Transverse colon (tissue), 4 donors: ENCODE measurements around the gene GLT8D2. TPM values are rescaled to one million over a fixed set of nuclear protein-coding genes. Genes with fewer than 3 reads are reported as not detected.
A peak's percentile ranks its signal among the peaks of the same experiment; 100 is the strongest.

Experiments used
- DNase-seq: peaks from one replicate; pipeline ENCODE4 v3.0.0-alpha.2; 2019
- H3K27ac ChIP-seq, 4 donors: fragments of 200-600 bp; sonication (generic); 2 replicates each; pipeline ENCODE4 v1.5.1; 2016 to 2018; ENCODE audit warnings: inconsistent platforms in 4 of 4
- H3K27me3 ChIP-seq: fragments of 200-600 bp; sonication (generic); 2 replicates; pipeline ENCODE4 v1.5.1; 2017; ENCODE audit warnings: inconsistent platforms
- H3K36me3 ChIP-seq, 4 donors: fragments of 200-600 bp; sonication (generic); 2 replicates each; pipeline ENCODE4 v1.5.1; 2017 to 2019; ENCODE audit warnings: inconsistent platforms in 4 of 4
- H3K4me1 ChIP-seq, 4 donors: fragments of 200-600 bp; sonication (generic); 2 replicates each; pipeline ENCODE4 v1.5.1; 2017 to 2020; ENCODE audit warnings: inconsistent platforms in 4 of 4
- H3K4me3 ChIP-seq, 4 donors: fragments of 200-600 bp; sonication (generic); 1 replicate in 1 of 4; 2 replicates in 3 of 4; pipeline versions ENCODE4 v1.5.1 to v1.6.1; 2017 to 2019; ENCODE audit warnings: inconsistent platforms in 4 of 4
- H3K9me3 ChIP-seq, 2 donors: fragments of 200-600 bp; sonication (generic); 2 replicates each; pipeline ENCODE4 v1.5.1; 2017 to 2019; ENCODE audit warnings: inconsistent platforms in 2 of 2
- EP300 ChIP-seq: sonication (generic); formaldehyde crosslinking; IDR thresholded peaks from one replicate; pipeline ENCODE4 v1.6.1; 2017; ENCODE audit warnings: antibody characterized with exemption, low read depth
- POLR2A ChIP-seq: fragments of 450-650 bp; IDR thresholded peaks from one replicate; pipeline ENCODE4 v1.6.1; 2016; ENCODE audit warnings: antibody characterized with exemption, mild to moderate bottlenecking, moderate library complexity
- POLR2AphosphoS5 ChIP-seq, 3 donors: sonication (generic); formaldehyde crosslinking; IDR thresholded peaks; one replicate each; pipeline ENCODE4 v1.6.1; 2016; ENCODE audit warnings: antibody characterized with exemption in 3 of 3
- WGBS, 2 donors: methylation state at CpG; one replicate each; pipeline ENCODE4 v1.1.5; 2018; ENCODE audit warnings: low coverage in 1 of 2; 5-methylcytosine and 5-hydroxymethylcytosine counted together
- in situ Hi-C, 4 donors: fragments of 200-750 bp; cut with MboI; loops; one replicate each; pipeline versions ENCODE4 v1.15.0 to v1.15.1; 2017; ENCODE audit warnings: low sequenced_read_pairs in 3 of 4, low pct_ligation_motif_present in 1 of 4, low pct_unique_long_range_greater_than_20kb in 1 of 4
- intact Hi-C: fragments of 100-400 bp; cut with DNase I; formaldehyde crosslinking; loops from one replicate; pipeline ENCODE4 v1.15.1; 2023; ENCODE audit warnings: low total_unique reads
- total RNA-seq, 4 donors: library from RNA; depleted of rRNA; stranded (reverse); fragments of >200 nt; gene quantifications; one replicate each; pipeline ENCODE4 v1.1.0, GENCODE V29; 2016
- TF ChIP-seq, protein P1 (sequence below), 5 experiments: fragments of 200-600 bp in 3 of 5; fragments of 450-650 bp in 2 of 5; sonication (generic) in 3 of 5; IDR thresholded peaks; 1 replicate in 2 of 5; 2 replicates in 3 of 5; pipeline ENCODE4 v1.5.1; 2016 to 2017; ENCODE audit warnings: antibody characterized with exemption in 5 of 5, inconsistent platforms in 3 of 5, mild to moderate bottlenecking in 2 of 5, moderate library complexity in 1 of 5

The GLT8D2 gene
- total RNA-seq, 4 donors from 2014 or later, result 1.1 to 21.3 (median 3.8) TPM

DNA sequence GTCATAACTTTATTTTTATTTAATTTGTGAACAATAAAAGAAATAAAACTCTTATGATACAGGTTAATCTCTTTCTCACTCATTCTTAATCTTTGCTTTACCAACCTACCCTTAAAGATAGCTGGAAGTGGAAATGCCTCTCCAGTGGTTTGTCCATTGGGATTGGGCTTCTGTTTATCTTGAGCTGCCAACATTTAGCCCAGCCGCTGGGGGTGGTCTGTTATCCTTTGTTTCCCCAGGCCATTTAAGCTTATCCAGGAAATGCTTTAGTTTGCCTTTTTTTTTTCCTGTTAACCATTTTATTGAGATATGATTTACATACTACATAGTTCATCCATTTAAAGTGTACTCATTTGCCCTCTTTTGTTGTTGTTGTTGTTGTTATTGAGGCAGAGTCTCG, 76.1 kb downstream of the GLT8D2 start:
- DNase-seq, result no peak
- intact Hi-C loops, result no loop called here
- peaks cover 0 to 10% (median 3%) of the 10 kb centered on the region in 4 donors for H3K36me3 ChIP-seq
- peaks cover 0 to 9% (median 7%) of the 10 kb centered on the region in 4 donors for H3K4me1 ChIP-seq
- H3K27me3 ChIP-seq, result no peaks in the 10 kb centered on the region
- H3K9me3 ChIP-seq, result no peaks in the 10 kb centered on the region
- H3K4me3 ChIP-seq, result no peak overlapping the region
- 84 to 86% methylated on average over 2 of the region's 2 CpGs for WGBS, 2 donors
- H3K27ac ChIP-seq, result no peak overlapping the region
- TF ChIP-seq, protein P1, sequence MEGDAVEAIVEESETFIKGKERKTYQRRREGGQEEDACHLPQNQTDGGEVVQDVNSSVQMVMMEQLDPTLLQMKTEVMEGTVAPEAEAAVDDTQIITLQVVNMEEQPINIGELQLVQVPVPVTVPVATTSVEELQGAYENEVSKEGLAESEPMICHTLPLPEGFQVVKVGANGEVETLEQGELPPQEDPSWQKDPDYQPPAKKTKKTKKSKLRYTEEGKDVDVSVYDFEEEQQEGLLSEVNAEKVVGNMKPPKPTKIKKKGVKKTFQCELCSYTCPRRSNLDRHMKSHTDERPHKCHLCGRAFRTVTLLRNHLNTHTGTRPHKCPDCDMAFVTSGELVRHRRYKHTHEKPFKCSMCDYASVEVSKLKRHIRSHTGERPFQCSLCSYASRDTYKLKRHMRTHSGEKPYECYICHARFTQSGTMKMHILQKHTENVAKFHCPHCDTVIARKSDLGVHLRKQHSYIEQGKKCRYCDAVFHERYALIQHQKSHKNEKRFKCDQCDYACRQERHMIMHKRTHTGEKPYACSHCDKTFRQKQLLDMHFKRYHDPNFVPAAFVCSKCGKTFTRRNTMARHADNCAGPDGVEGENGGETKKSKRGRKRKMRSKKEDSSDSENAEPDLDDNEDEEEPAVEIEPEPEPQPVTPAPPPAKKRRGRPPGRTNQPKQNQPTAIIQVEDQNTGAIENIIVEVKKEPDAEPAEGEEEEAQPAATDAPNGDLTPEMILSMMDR (IDR thresholded peaks at IDR 0.05), result no peak
- TF ChIP-seq POLR2AphosphoS5 (IDR thresholded peaks at IDR 0.05), result no peak
- TF ChIP-seq EP300, result no peak
- TF ChIP-seq POLR2A, result no peak
- in situ Hi-C loops, result loop anchor here in 2 of 4 donors (25.0 kb wide), 2 partner anchors 313 to 1138 kb away; partner anchors contain the start of gene WASHC4 (in 1 of the 2)

DNA sequence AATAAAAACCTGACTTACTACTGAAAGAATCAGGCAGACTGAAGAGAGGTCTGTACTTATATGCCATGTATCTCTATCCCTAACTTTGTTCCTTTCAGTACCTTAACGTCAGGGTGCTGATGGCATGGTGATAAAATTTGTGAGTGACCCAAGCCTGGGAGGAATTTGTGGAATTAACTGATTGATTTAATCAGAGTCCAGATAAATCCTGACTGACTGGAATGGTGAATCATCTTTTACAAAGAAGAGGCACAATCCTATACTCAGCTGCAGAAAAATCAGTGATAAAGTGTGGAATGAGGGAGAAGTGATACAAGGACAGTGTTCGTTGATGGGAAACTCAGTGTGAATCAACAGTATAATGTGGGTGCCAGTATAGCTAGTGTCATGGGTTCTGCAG, 80.6 kb downstream of the GLT8D2 start:
- no peak for DNase-seq
- Histone ChIP-seq H3K36me3 (no peaks in the 10 kb centered on the region), H3K27me3 (no peaks in the 10 kb centered on the region), H3K4me3 (no peak overlapping the region), H3K4me1 (peaks cover 17 to 42% (median 18%) of the 10 kb centered on the region in 4 donors), H3K9me3 (no peaks in the 10 kb centered on the region), H3K27ac (no peak overlapping the region)
- TF ChIP-seq POLR2AphosphoS5 (IDR thresholded peaks at IDR 0.05), result no peak
- no peak for TF ChIP-seq POLR2A
- TF ChIP-seq EP300, result no peak
- TF ChIP-seq, protein P1 (IDR thresholded peaks at IDR 0.05), result no peak
- in situ Hi-C loops (loop anchor here in 2 of 4 donors (25.0 kb wide), 2 partner anchors 318 to 1143 kb away; partner anchors contain the start of gene WASHC4 (in 1 of the 2)), intact Hi-C loops (loop anchor here (10.0 kb wide), 1 partner anchor 135 kb away; no protein-coding TSS in a partner anchor)
- WGBS, 2 donors, result 60 to 86% methylated on average over 1 to 2 of the region's 2 CpGs

DNA sequence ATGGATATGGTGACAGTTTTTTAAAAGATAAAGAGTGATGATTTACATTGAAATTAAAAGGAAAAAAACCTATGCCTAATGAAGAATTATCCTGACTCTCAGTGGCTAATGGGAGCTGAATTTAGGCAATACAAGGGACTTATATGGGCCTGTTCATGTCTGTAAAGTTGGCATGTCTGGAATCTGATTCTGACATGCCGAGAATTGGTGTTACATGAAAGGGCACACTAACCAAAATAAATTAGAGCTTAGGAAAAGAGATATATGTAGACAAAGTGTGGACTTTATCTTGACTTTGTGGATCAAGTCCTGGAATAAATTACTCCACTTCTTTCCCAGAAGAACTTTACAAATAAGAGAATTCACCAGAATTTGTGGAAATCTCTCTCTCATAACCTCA, 83.3 kb downstream of the GLT8D2 start:
- Histone ChIP-seq H3K27me3 (no peaks in the 10 kb centered on the region), H3K4me3 (peak overlapping the region; percentile 68 to 94 (median 81)), H3K36me3 (no peaks in the 10 kb centered on the region), H3K4me1 (peaks cover 20 to 50% (median 21%) of the 10 kb centered on the region in 4 donors), H3K9me3 (no peaks in the 10 kb centered on the region), H3K27ac (peak overlapping the region; percentile 95 to 99 (median 98))
- in situ Hi-C loops, result loop anchor here in 2 of 4 donors (25.0 kb wide), 2 partner anchors 321 to 1146 kb away; partner anchors contain the start of gene WASHC4 (in 1 of the 2)
- intact Hi-C loops, result loop anchor here (10.0 kb wide), 1 partner anchor 138 kb away; no protein-coding TSS in a partner anchor
- TF ChIP-seq EP300 (no peak), POLR2A (no peak), POLR2AphosphoS5 (IDR thresholded peaks at IDR 0.05) (no peak)
- TF ChIP-seq, protein P1 (IDR thresholded peaks at IDR 0.05), result no peak
- no peak for DNase-seq
- WGBS, 2 donors, result 4 to 11% methylated on average over 1 of the region's 1 CpG

DNA sequence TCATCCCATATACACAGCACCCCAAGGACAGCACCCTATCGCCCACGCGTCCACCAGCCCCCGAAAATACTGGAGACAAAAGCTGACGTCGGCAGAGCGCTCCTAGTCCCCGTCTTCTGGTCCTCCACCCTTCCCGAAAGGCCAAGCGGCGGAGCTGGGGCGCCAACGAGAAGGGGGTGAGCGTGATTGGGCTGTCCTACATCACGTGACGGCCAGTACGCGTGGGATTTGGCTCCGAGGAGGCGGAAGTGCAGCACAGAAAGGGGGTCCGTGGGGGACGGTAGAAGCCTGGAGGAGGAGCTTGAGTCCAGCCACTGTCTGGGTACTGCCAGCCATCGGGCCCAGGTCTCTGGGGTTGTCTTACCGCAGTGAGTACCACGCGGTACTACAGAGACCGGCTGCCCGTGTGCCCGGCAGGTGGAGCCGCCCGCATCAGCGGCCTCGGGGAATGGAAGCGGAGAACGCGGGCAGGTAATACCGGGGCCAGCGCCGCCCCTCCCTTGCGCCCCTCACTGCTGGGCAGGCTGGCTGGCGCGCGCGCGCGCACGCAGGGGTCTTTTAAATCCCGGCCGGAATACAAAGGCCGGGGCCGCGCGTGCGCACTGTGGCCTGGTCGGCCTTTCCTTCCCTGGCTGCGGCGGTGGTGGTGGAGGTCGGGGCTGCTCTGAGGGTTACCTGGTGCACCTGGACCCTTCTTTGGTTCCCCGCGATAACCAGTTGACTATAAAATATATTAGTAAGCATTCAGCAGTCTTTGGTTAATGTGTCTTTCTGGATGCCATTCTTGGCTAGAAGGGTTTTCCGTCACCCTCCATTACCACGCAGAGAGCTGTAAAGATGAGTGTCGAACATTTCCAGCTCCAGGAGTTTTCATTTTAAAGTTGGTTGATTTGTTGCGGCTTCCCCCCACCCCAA, 84.1 kb downstream of the GLT8D2 start, which contains the start of gene TDG:
TSS of gene TDG (plus strand) at position 283 of the 915 bp plus-strand sequence. CDS start at position 449, 166 bp downstream.
- intact Hi-C loops, result loop anchor here (10.0 kb wide), 1 partner anchor 139 kb away; no protein-coding TSS in a partner anchor
- TF ChIP-seq, protein P1 (IDR thresholded peaks at IDR 0.05), result peak in 4 of 5 experiments; percentile 11 to 38 (median 22)
- TF ChIP-seq POLR2A (peak; percentile 92), EP300 (no peak), POLR2AphosphoS5 (IDR thresholded peaks at IDR 0.05) (peak; percentile 94 to 95 (median 95))
- Histone ChIP-seq H3K4me3 (peak within 1 kb of the TSS; percentile 68 to 94 (median 88)), H3K9me3 (no peaks in the 10 kb centered on the region), H3K4me1 (peaks cover 20 to 50% (median 21%) of the 10 kb centered on the region in 4 donors), H3K27ac (peak within 1 kb of the TSS; percentile 95 to 99 (median 98)), H3K36me3 (no peaks in the 10 kb centered on the region), H3K27me3 (no peaks in the 10 kb centered on the region)
- in situ Hi-C loops, result loop anchor here in 2 of 4 donors (25.0 kb wide), 2 partner anchors 321 to 1146 kb away; partner anchors contain the start of gene WASHC4 (in 1 of the 2)
- DNase-seq, result peak; percentile 98
- WGBS, 2 donors, result 0% methylated on average over 3 to 55 of the region's 64 CpGs
